WTC11 (cell line): ENCODE data around the gene GH1. TPM values are rescaled to one million over a fixed set of nuclear protein-coding genes. Genes with fewer than 3 reads are reported as not detected.

ENCODE experiments used
- ATAC-seq: fragments of 200-7000 bp; cut with Tn5 transposase; 2 replicates; pipeline ENCODE4 v1.10.0; 2021; ENCODE audit warnings: mild to moderate bottlenecking, moderate library complexity
- CTCF ChIA-PET: fragments of 300-600 bp; sonication (Branson Sonifier 250); formaldehyde crosslinking; loops from one replicate; lab custom pipeline; 2021; ENCODE audit warnings: antibody characterized with exemption; lab: Charles Lee
- POLR2A ChIA-PET: fragments of 350-600 bp; sonication (Branson Sonifier 250); formaldehyde crosslinking; loops from one replicate; lab custom pipeline; 2021; ENCODE audit warnings: antibody characterized with exemption; lab: Charles Lee
- DNase-seq: peaks from one replicate; pipeline ENCODE4 v3.0.0; 2021; ENCODE audit warnings: low spot score
- H3K27ac Mint-ChIP-seq: 2 replicates; pipeline ENCODE4 v1.8.0; 2021; ENCODE audit warnings: mixed read lengths
- H3K27me3 Mint-ChIP-seq: 2 replicates; pipeline ENCODE4 v1.8.0; 2021; ENCODE audit warnings: low read depth, mild to moderate bottlenecking, moderate library complexity, mixed read lengths
- H3K36me3 Mint-ChIP-seq: 2 replicates; pipeline ENCODE4 v1.8.0; 2021; ENCODE audit warnings: mixed read lengths
- H3K4me1 Mint-ChIP-seq: 2 replicates; pipeline ENCODE4 v1.8.0; 2022; ENCODE audit warnings: mixed read lengths
- H3K4me3 Mint-ChIP-seq: 2 replicates; pipeline ENCODE4 v1.8.0; 2021; ENCODE audit warnings: mild to moderate bottlenecking, moderate library complexity, mixed read lengths
- H3K9me3 Mint-ChIP-seq: 2 replicates; pipeline ENCODE4 v1.8.0; 2021; ENCODE audit warnings: mixed read lengths
- AFF4 ChIP-seq: sonication (generic); formaldehyde crosslinking; IDR thresholded peaks from 2 replicates; pipeline ENCODE4 v1.8.1; 2023; ENCODE audit warnings: mild to moderate bottlenecking, missing genetic modification reagents, borderline replicate concordance
- ATF1 ChIP-seq: sonication (generic); formaldehyde crosslinking; IDR thresholded peaks from 2 replicates; pipeline ENCODE4 v1.8.1; 2023; ENCODE audit warnings: mild to moderate bottlenecking, moderate library complexity, missing genetic modification reagents
- CBFB ChIP-seq: sonication (generic); formaldehyde crosslinking; IDR thresholded peaks from 2 replicates; pipeline ENCODE4 v1.8.1; 2022; ENCODE audit warnings: mild to moderate bottlenecking, low read depth, missing genetic modification reagents
- E2F4 ChIP-seq: sonication (generic); formaldehyde crosslinking; IDR thresholded peaks from 2 replicates; pipeline ENCODE4 v1.8.1; 2022; ENCODE audit warnings: low read depth, mild to moderate bottlenecking, moderate library complexity, missing genetic modification reagents, borderline replicate concordance
- ESRRA ChIP-seq: sonication (generic); formaldehyde crosslinking; IDR thresholded peaks from 2 replicates; pipeline ENCODE4 v1.8.1; 2022; ENCODE audit warnings: mild to moderate bottlenecking, missing genetic modification reagents, borderline replicate concordance
- GTF2I ChIP-seq: fragments of 250-450 bp; sonication (Bioruptor Pico); conservative IDR thresholded peaks from 2 replicates; pipeline ENCODE4 v1.4.0; 2021; ENCODE audit warnings: mild to moderate bottlenecking
- JUN ChIP-seq: sonication (generic); formaldehyde crosslinking; IDR thresholded peaks from 2 replicates; pipeline ENCODE4 v1.8.0; 2023; ENCODE audit warnings: mild to moderate bottlenecking, missing genetic modification reagents
- NR3C1 ChIP-seq: sonication (generic); formaldehyde crosslinking; conservative IDR thresholded peaks from 2 replicates; pipeline ENCODE4 v1.8.1; 2023; ENCODE audit warnings: low read depth, mild to moderate bottlenecking, missing genetic modification reagents
- PREB ChIP-seq: sonication (generic); formaldehyde crosslinking; IDR thresholded peaks from 2 replicates; pipeline ENCODE4 v1.8.1; 2022; ENCODE audit warnings: mild to moderate bottlenecking, missing genetic modification reagents, moderate library complexity, borderline replicate concordance
- PRRX2 ChIP-seq: fragments of 250-450 bp; sonication (Bioruptor Pico); IDR thresholded peaks from 2 replicates; pipeline ENCODE4 v1.8.0; 2021; ENCODE audit warnings: mild to moderate bottlenecking
- SMAD3 ChIP-seq: sonication (generic); formaldehyde crosslinking; IDR thresholded peaks from 2 replicates; pipeline ENCODE4 v1.8.0; 2022; ENCODE audit warnings: missing genetic modification reagents, mild to moderate bottlenecking, borderline replicate concordance
- SMAD4 ChIP-seq: sonication (generic); formaldehyde crosslinking; IDR thresholded peaks from 2 replicates; pipeline ENCODE4 v1.8.0; 2022; ENCODE audit warnings: mild to moderate bottlenecking, missing genetic modification reagents
- SOX15 ChIP-seq: fragments of 250-450 bp; sonication (Bioruptor Pico); IDR thresholded peaks from 2 replicates; pipeline ENCODE4 v1.9.0; 2021; ENCODE audit warnings: mild to moderate bottlenecking
- TCF7 ChIP-seq: sonication (generic); formaldehyde crosslinking; IDR thresholded peaks from 2 replicates; pipeline ENCODE4 v1.8.0; 2022; ENCODE audit warnings: mild to moderate bottlenecking, low read depth, missing genetic modification reagents, moderate library complexity
- TP53 ChIP-seq: sonication (generic); formaldehyde crosslinking; IDR thresholded peaks from 2 replicates; pipeline ENCODE4 v1.8.1; 2023; ENCODE audit warnings: mild to moderate bottlenecking, missing genetic modification reagents
- ZNF317 ChIP-seq: sonication (generic); formaldehyde crosslinking; IDR thresholded peaks from 2 replicates; pipeline ENCODE4 v1.8.1; 2023; ENCODE audit warnings: low read depth, mild to moderate bottlenecking, moderate library complexity, missing genetic modification reagents, borderline replicate concordance
- ZNF396 ChIP-seq: fragments of 250-450 bp; sonication (Bioruptor Pico); IDR thresholded peaks from 2 replicates; pipeline ENCODE4 v1.8.0; 2021; ENCODE audit warnings: mild to moderate bottlenecking, moderate library complexity, borderline replicate concordance
- ZNF671 ChIP-seq: fragments of 250-450 bp; sonication (Bioruptor Pico); IDR thresholded peaks from 2 replicates; pipeline ENCODE4 v1.8.0; 2021; ENCODE audit warnings: mild to moderate bottlenecking
- ZSCAN18 ChIP-seq: fragments of 250-450 bp; sonication (Bioruptor Pico); IDR thresholded peaks from 2 replicates; pipeline ENCODE4 v2.1.2; 2022; ENCODE audit warnings: mild to moderate bottlenecking, moderate library complexity
- total RNA-seq: library from RNA; stranded (reverse); gene quantifications from 3 replicates; pipeline ENCODE4 v1.2.3, GENCODE V29; 2021
- TF ChIP-seq, protein P1 (sequence below): fragments of 250-450 bp; sonication (Bioruptor Pico); IDR thresholded peaks from 2 replicates; pipeline ENCODE4 v1.9.0; 2021; ENCODE audit warnings: mild to moderate bottlenecking
- TF ChIP-seq, protein P2 (sequence below): sonication (generic); formaldehyde crosslinking; IDR thresholded peaks from 2 replicates; pipeline ENCODE4 v1.8.0; 2022; ENCODE audit warnings: mild to moderate bottlenecking, missing genetic modification reagents

Gene GH1
- total RNA-seq, 1 experiment from 2014 or later, result not detected

DNA sequence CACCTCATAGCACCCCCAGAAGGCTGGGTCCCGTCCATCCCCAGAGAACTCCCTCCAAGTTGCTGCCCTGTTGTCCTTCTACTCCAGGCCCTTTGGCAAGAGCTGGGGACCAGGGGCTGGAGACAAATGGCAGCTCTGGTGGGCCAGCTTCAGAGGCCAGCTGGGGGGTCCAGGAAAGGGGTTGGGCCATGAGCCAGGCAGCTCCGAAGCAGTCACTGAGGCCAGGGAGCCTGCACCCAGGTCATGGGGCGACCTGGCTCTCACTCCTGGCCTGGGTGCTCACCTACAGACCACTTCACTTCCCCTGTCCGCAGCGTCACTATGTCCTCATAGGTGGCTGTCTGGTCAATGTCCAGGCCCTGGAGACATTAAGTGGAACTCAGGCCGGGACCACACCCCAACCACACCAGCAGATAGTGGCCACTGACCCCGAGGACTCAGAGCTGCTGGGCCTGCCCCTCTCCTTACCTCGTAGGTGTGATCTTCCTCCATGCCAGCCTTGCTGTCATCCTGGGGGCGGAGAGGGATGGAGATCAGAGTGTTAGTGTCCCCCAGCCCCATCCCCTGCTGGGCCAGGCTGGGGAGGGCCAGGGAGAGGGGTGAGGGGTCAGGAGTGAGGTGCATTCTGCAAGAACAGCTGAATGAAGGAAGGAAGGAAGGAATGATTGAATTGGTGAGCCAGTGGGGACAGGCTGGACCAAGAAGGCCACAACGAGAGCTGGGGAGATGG, 10.5 kb upstream of the GH1 start (continued):
- TF ChIP-seq GTF2I (CRISPR knock-in tag), result no peak
- no peak for TF ChIP-seq ZNF317 (CRISPR knock-in tag)
- TF ChIP-seq ZNF671 (CRISPR knock-in tag), result no peak
- no peak for TF ChIP-seq ESRRA (CRISPR knock-in tag)
- TF ChIP-seq ZNF396 (CRISPR knock-in tag), result no peak
- no peak for TF ChIP-seq TCF7 (CRISPR knock-in tag)
- TF ChIP-seq CBFB (CRISPR knock-in tag), result no peak

- no peak for ATAC-seq
- H3K4me3 Mint-ChIP-seq, result no peak overlapping the region
- DNase-seq, result no peak
- POLR2A ChIA-PET, result interaction anchor here (0.6 to 0.7 kb wide), 2 partner anchors 18 to 335 kb away, joined by 3 read pairs; partner anchors contain the start of gene TEX2
- H3K27ac Mint-ChIP-seq, result no peak overlapping the region
- TF ChIP-seq NR3C1 (CRISPR knock-in tag) (no peak), ZNF396 (CRISPR knock-in tag) (no peak), TP53 (CRISPR knock-in tag) (no peak), PREB (no peak), AFF4 (CRISPR knock-in tag) (no peak), SMAD3 (CRISPR knock-in tag) (no peak), SMAD4 (no peak), ZSCAN18 (CRISPR knock-in tag) (no peak), JUN (CRISPR knock-in tag) (no peak), SOX15 (CRISPR knock-in tag) (no peak), GTF2I (CRISPR knock-in tag) (no peak), E2F4 (CRISPR knock-in tag) (no peak), PRRX2 (no peak), ATF1 (CRISPR knock-in tag) (no peak)
- TF ChIP-seq, protein P1, sequence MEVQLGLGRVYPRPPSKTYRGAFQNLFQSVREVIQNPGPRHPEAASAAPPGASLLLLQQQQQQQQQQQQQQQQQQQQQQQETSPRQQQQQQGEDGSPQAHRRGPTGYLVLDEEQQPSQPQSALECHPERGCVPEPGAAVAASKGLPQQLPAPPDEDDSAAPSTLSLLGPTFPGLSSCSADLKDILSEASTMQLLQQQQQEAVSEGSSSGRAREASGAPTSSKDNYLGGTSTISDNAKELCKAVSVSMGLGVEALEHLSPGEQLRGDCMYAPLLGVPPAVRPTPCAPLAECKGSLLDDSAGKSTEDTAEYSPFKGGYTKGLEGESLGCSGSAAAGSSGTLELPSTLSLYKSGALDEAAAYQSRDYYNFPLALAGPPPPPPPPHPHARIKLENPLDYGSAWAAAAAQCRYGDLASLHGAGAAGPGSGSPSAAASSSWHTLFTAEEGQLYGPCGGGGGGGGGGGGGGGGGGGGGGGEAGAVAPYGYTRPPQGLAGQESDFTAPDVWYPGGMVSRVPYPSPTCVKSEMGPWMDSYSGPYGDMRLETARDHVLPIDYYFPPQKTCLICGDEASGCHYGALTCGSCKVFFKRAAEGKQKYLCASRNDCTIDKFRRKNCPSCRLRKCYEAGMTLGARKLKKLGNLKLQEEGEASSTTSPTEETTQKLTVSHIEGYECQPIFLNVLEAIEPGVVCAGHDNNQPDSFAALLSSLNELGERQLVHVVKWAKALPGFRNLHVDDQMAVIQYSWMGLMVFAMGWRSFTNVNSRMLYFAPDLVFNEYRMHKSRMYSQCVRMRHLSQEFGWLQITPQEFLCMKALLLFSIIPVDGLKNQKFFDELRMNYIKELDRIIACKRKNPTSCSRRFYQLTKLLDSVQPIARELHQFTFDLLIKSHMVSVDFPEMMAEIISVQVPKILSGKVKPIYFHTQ, result no peak
- TF ChIP-seq, protein P2, sequence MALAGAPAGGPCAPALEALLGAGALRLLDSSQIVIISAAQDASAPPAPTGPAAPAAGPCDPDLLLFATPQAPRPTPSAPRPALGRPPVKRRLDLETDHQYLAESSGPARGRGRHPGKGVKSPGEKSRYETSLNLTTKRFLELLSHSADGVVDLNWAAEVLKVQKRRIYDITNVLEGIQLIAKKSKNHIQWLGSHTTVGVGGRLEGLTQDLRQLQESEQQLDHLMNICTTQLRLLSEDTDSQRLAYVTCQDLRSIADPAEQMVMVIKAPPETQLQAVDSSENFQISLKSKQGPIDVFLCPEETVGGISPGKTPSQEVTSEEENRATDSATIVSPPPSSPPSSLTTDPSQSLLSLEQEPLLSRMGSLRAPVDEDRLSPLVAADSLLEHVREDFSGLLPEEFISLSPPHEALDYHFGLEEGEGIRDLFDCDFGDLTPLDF (CRISPR knock-in tag), result no peak
- peaks cover 18% of the 10 kb centered on the region for H3K4me1 Mint-ChIP-seq
- no peaks in the 10 kb centered on the region for H3K36me3 Mint-ChIP-seq
- H3K9me3 Mint-ChIP-seq, result no peaks in the 10 kb centered on the region
- no peaks in the 10 kb centered on the region for H3K27me3 Mint-ChIP-seq
- CTCF ChIA-PET, result interaction anchor here (0.7 to 6.3 kb wide), 10 partner anchors 9 to 205 kb away, joined by 3 to 87 read pairs (median 4); partner anchors contain the start of genes CSHL1, GH1 and GH2
These were observed 9.6 kb upstream of the GH1 start for GRCh38 chr17:63928172-63928666.
